ENCODE data around the gene LRRC30.

Gene LRRC30

GRCh38 chr18:7206217-7206616, 24.7 kb upstream of the LRRC30 start:
- Histone ChIP-seq H3K27me3 (ENCODE audit: control insufficient read depth, insufficient read depth, low read length) (no peaks in the 10 kb centered on the region), H3K9me3 (ENCODE audit: control insufficient read depth, low read depth, low read length) (no peaks in the 10 kb centered on the region), H3K9ac (ENCODE audit: low read length) (no peak overlapping the region), H3K27ac (ENCODE audit: low read length) (no peak overlapping the region), H3K4me1 (ENCODE audit: control insufficient read depth, low read depth, low read length) (peaks cover 8% of the 10 kb centered on the region), H3K36me3 (ENCODE audit: control insufficient read depth, low read depth, low read length) (no peaks in the 10 kb centered on the region), H3K4me3 (ENCODE audit: low read length) (no peak overlapping the region)

- no peaks in the 10 kb centered on the region for H3K27me3 ChIP-seq (ENCODE audit: control insufficient read depth, insufficient read depth, low read length)
These were observed 23.4 kb upstream of the LRRC30 start for GRCh38 chr18:7207366-7207915.

GRCh38 chr18:7221424-7222155, 9.3 kb upstream of the LRRC30 start:
- no peak overlapping the region for H3K9ac ChIP-seq (ENCODE audit: low read length)
- H3K27ac ChIP-seq (ENCODE audit: low read length): no peak overlapping the region
- no peak overlapping the region for H3K4me3 ChIP-seq (ENCODE audit: low read length)
- H3K9me3 ChIP-seq (ENCODE audit: control insufficient read depth, low read depth, low read length): no peaks in the 10 kb centered on the region
- H3K36me3 ChIP-seq (ENCODE audit: control insufficient read depth, low read depth, low read length): no peaks in the 10 kb centered on the region
- H3K27me3 ChIP-seq (ENCODE audit: control insufficient read depth, insufficient read depth, low read length): no peaks in the 10 kb centered on the region
- H3K4me1 ChIP-seq (ENCODE audit: control insufficient read depth, low read depth, low read length): peaks cover 4% of the 10 kb centered on the region

More at GRCh38 chr18:7207366-7207915, 23.4 kb upstream of the LRRC30 start:
- Histone ChIP-seq H3K27ac (ENCODE audit: low read length) (no peak overlapping the region), H3K36me3 (ENCODE audit: control insufficient read depth, low read depth, low read length) (no peaks in the 10 kb centered on the region), H3K4me1 (ENCODE audit: control insufficient read depth, low read depth, low read length) (peaks cover 8% of the 10 kb centered on the region), H3K9me3 (ENCODE audit: control insufficient read depth, low read depth, low read length) (no peaks in the 10 kb centered on the region), H3K9ac (ENCODE audit: low read length) (no peak overlapping the region), H3K4me3 (ENCODE audit: low read length) (no peak overlapping the region)

GRCh38 chr18:7224198-7224597, 6.7 kb upstream of the LRRC30 start:
- Histone ChIP-seq H3K27me3 (ENCODE audit: control insufficient read depth, insufficient read depth, low read length) (no peaks in the 10 kb centered on the region), H3K9me3 (ENCODE audit: control insufficient read depth, low read depth, low read length) (no peaks in the 10 kb centered on the region), H3K4me3 (ENCODE audit: low read length) (no peak overlapping the region), H3K4me1 (ENCODE audit: control insufficient read depth, low read depth, low read length) (no peaks in the 10 kb centered on the region), H3K27ac (ENCODE audit: low read length) (no peak overlapping the region), H3K9ac (ENCODE audit: low read length) (no peak overlapping the region), H3K36me3 (ENCODE audit: control insufficient read depth, low read depth, low read length) (no peaks in the 10 kb centered on the region)

- Histone ChIP-seq H3K27me3 (ENCODE audit: control insufficient read depth, insufficient read depth, low read length) (no peaks in the 10 kb centered on the region), H3K36me3 (ENCODE audit: control insufficient read depth, low read depth, low read length) (no peaks in the 10 kb centered on the region), H3K27ac (ENCODE audit: low read length) (no peak overlapping the region), H3K9ac (ENCODE audit: low read length) (no peak overlapping the region), H3K9me3 (ENCODE audit: control insufficient read depth, low read depth, low read length) (no peaks in the 10 kb centered on the region), H3K4me3 (ENCODE audit: low read length) (no peak overlapping the region), H3K4me1 (ENCODE audit: control insufficient read depth, low read depth, low read length) (no peaks in the 10 kb centered on the region)
These were observed 1.3 kb downstream of the LRRC30 start for GRCh38 chr18:7232218-7232617.

GRCh38 chr18:7233134-7233810, 2.4 kb downstream of the LRRC30 start:
- no peak overlapping the region for H3K4me3 ChIP-seq (ENCODE audit: low read length)
- no peaks in the 10 kb centered on the region for H3K4me1 ChIP-seq (ENCODE audit: control insufficient read depth, low read depth, low read length)
- H3K36me3 ChIP-seq (ENCODE audit: control insufficient read depth, low read depth, low read length): no peaks in the 10 kb centered on the region
- H3K9me3 ChIP-seq (ENCODE audit: control insufficient read depth, low read depth, low read length): no peaks in the 10 kb centered on the region
- H3K27ac ChIP-seq (ENCODE audit: low read length): no peak overlapping the region
- no peak overlapping the region for H3K9ac ChIP-seq (ENCODE audit: low read length)
- no peaks in the 10 kb centered on the region for H3K27me3 ChIP-seq (ENCODE audit: control insufficient read depth, insufficient read depth, low read length)

GRCh38 chr18:7234091-7234490, 3.2 kb downstream of the LRRC30 start:
- no peak overlapping the region for H3K4me3 ChIP-seq (ENCODE audit: low read length)
- H3K27me3 ChIP-seq (ENCODE audit: control insufficient read depth, insufficient read depth, low read length): no peaks in the 10 kb centered on the region
- H3K36me3 ChIP-seq (ENCODE audit: control insufficient read depth, low read depth, low read length): no peaks in the 10 kb centered on the region

GRCh38 chr18:7234956-7235355, 4.1 kb downstream of the LRRC30 start:
- no peaks in the 10 kb centered on the region for H3K27me3 ChIP-seq (ENCODE audit: control insufficient read depth, insufficient read depth, low read length)
- H3K4me3 ChIP-seq (ENCODE audit: low read length): no peak overlapping the region
- no peaks in the 10 kb centered on the region for H3K4me1 ChIP-seq (ENCODE audit: control insufficient read depth, low read depth, low read length)

More at GRCh38 chr18:7234091-7234490, 3.2 kb downstream of the LRRC30 start:
- no peaks in the 10 kb centered on the region for H3K9me3 ChIP-seq (ENCODE audit: control insufficient read depth, low read depth, low read length)
- H3K4me1 ChIP-seq (ENCODE audit: control insufficient read depth, low read depth, low read length): no peaks in the 10 kb centered on the region
- H3K9ac ChIP-seq (ENCODE audit: low read length): no peak overlapping the region
- no peak overlapping the region for H3K27ac ChIP-seq (ENCODE audit: low read length)

GRCh38 chr18:7236072-7236471, 5.2 kb downstream of the LRRC30 start:
- Histone ChIP-seq H3K36me3 (ENCODE audit: control insufficient read depth, low read depth, low read length) (no peaks in the 10 kb centered on the region), H3K9me3 (ENCODE audit: control insufficient read depth, low read depth, low read length) (no peaks in the 10 kb centered on the region), H3K9ac (ENCODE audit: low read length) (no peak overlapping the region), H3K4me3 (ENCODE audit: low read length) (no peak overlapping the region), H3K27me3 (ENCODE audit: control insufficient read depth, insufficient read depth, low read length) (no peaks in the 10 kb centered on the region), H3K27ac (ENCODE audit: low read length) (no peak overlapping the region), H3K4me1 (ENCODE audit: control insufficient read depth, low read depth, low read length) (no peaks in the 10 kb centered on the region)

More at GRCh38 chr18:7234956-7235355, 4.1 kb downstream of the LRRC30 start:
- H3K9me3 ChIP-seq (ENCODE audit: control insufficient read depth, low read depth, low read length): no peaks in the 10 kb centered on the region
- no peak overlapping the region for H3K27ac ChIP-seq (ENCODE audit: low read length)
- no peak overlapping the region for H3K9ac ChIP-seq (ENCODE audit: low read length)
- no peaks in the 10 kb centered on the region for H3K36me3 ChIP-seq (ENCODE audit: control insufficient read depth, low read depth, low read length)

- Histone ChIP-seq H3K9ac (ENCODE audit: low read length) (no peak overlapping the region), H3K27me3 (ENCODE audit: control insufficient read depth, insufficient read depth, low read length) (no peaks in the 10 kb centered on the region), H3K4me3 (ENCODE audit: low read length) (no peak overlapping the region), H3K9me3 (ENCODE audit: control insufficient read depth, low read depth, low read length) (no peaks in the 10 kb centered on the region), H3K36me3 (ENCODE audit: control insufficient read depth, low read depth, low read length) (no peaks in the 10 kb centered on the region), H3K27ac (ENCODE audit: low read length) (no peak overlapping the region), H3K4me1 (ENCODE audit: control insufficient read depth, low read depth, low read length) (no peaks in the 10 kb centered on the region)
These were observed 6.0 kb downstream of the LRRC30 start for GRCh38 chr18:7236933-7237332.

GRCh38 chr18:7237673-7238272, 6.9 kb downstream of the LRRC30 start:
- H3K27ac ChIP-seq (ENCODE audit: low read length): no peak overlapping the region
- no peaks in the 10 kb centered on the region for H3K9me3 ChIP-seq (ENCODE audit: control insufficient read depth, low read depth, low read length)
- H3K36me3 ChIP-seq (ENCODE audit: control insufficient read depth, low read depth, low read length): no peaks in the 10 kb centered on the region
- H3K4me1 ChIP-seq (ENCODE audit: control insufficient read depth, low read depth, low read length): no peaks in the 10 kb centered on the region
- no peaks in the 10 kb centered on the region for H3K27me3 ChIP-seq (ENCODE audit: control insufficient read depth, insufficient read depth, low read length)
- no peak overlapping the region for H3K4me3 ChIP-seq (ENCODE audit: low read length)
- H3K9ac ChIP-seq (ENCODE audit: low read length): no peak overlapping the region

All from iPS-18a (cell line).